CD4-positive, alpha-beta memory T cell (primary cell): ENCODE measurements around the gene MPZL2. TPM values are rescaled to one million over a fixed set of nuclear protein-coding genes. Genes with fewer than 3 reads are reported as not detected.
A peak's percentile ranks its signal among the peaks of the same experiment; 100 is the strongest.

Source experiments
- CTCF ChIA-PET: fragments of 350-600 bp; sonication (Branson Sonifier 250); formaldehyde crosslinking; loops from one replicate; lab custom pipeline; 2021; ENCODE audit warnings: inconsistent platforms; ENCODE audit not compliant: partially characterized antibody; lab: Charles Lee
- POLR2A ChIA-PET: fragments of 350-600 bp; sonication (Branson Sonifier 250); formaldehyde crosslinking; loops from one replicate; lab custom pipeline; 2021; ENCODE audit not compliant: partially characterized antibody; lab: Charles Lee
- DNase-seq, 5 donors: peaks; one replicate each; pipeline versions ENCODE4 v3.0.0 to v3.0.0-alpha.2; 2020 to 2022; ENCODE audit warnings: mixed read lengths in 1 of 5
- H3K27ac ChIP-seq: one replicate; pipeline ENCODE4 v1.7.0; 2013; ENCODE audit warnings: low read depth, low read length
- H3K27me3 ChIP-seq: 2 replicates; pipeline ENCODE4 v1.7.0; 2013; ENCODE audit warnings: mild to moderate bottlenecking, low read length, moderate library complexity; ENCODE audit not compliant: insufficient read depth
- H3K36me3 ChIP-seq: 2 replicates; pipeline ENCODE4 v1.7.0; 2013; ENCODE audit warnings: mild to moderate bottlenecking, low read length, moderate library complexity; ENCODE audit not compliant: insufficient read depth
- H3K4me1 ChIP-seq: 2 replicates; pipeline ENCODE4 v1.7.0; 2013; ENCODE audit warnings: mild to moderate bottlenecking, low read length, moderate library complexity; ENCODE audit not compliant: insufficient read depth
- H3K4me3 ChIP-seq, 2 donors: one replicate each; pipeline ENCODE4 v1.7.0; 2013; ENCODE audit warnings: low read length in 2 of 2, mild to moderate bottlenecking in 1 of 2
- H3K9me3 ChIP-seq, 2 donors: one replicate each; pipeline ENCODE4 v1.7.0; 2013; ENCODE audit warnings: low read length in 2 of 2, control low read depth in 1 of 2; ENCODE audit not compliant: control insufficient read depth in 1 of 2
- H3K27ac Mint-ChIP-seq, 7 donors: one replicate each; pipeline ENCODE4 v1.8.0; 2020 to 2021; ENCODE audit warnings: mixed read lengths in 7 of 7, mild to moderate bottlenecking in 6 of 7, inconsistent platforms in 3 of 7, moderate library complexity in 3 of 7
- H3K27me3 Mint-ChIP-seq, 2 donors: one replicate each; pipeline ENCODE4 v1.8.0; 2020 to 2021; ENCODE audit warnings: mixed read lengths in 2 of 2
- H3K36me3 Mint-ChIP-seq, 2 donors: one replicate each; pipeline ENCODE4 v1.8.0; 2020 to 2021; ENCODE audit warnings: mixed read lengths in 2 of 2, inconsistent platforms in 1 of 2, mild to moderate bottlenecking in 1 of 2
- H3K4me1 Mint-ChIP-seq, 4 donors: one replicate each; pipeline ENCODE4 v1.8.0; 2020 to 2021; ENCODE audit warnings: mixed read lengths in 4 of 4, mild to moderate bottlenecking in 1 of 4
- H3K4me3 Mint-ChIP-seq, 8 donors: one replicate each; pipeline ENCODE4 v1.8.0; 2020 to 2021; ENCODE audit warnings: mixed read lengths in 8 of 8, mild to moderate bottlenecking in 7 of 8, moderate library complexity in 6 of 8, inconsistent platforms in 3 of 8
- H3K9me3 Mint-ChIP-seq, 8 donors: one replicate each; pipeline ENCODE4 v1.8.0; 2020 to 2021; ENCODE audit warnings: mixed read lengths in 8 of 8, mild to moderate bottlenecking in 5 of 8, inconsistent platforms in 3 of 8, moderate library complexity in 1 of 8
- intact Hi-C: fragments of 100-400 bp; cut with micrococcal nuclease; formaldehyde crosslinking; loops from one replicate; pipeline ENCODE4 v1.15.1; 2023
- polyA plus RNA-seq, 2 donors: library from polyadenylated mRNA; unstranded; fragments of 300-500 nt; fragmentation: Illumina TruSeq; gene quantifications; one replicate each; pipeline ENCODE4 v1.2.3, GENCODE V29; 2021
- total RNA-seq, 2 experiments: library from RNA; stranded (reverse); gene quantifications; one replicate each; pipeline ENCODE4 v1.2.3, GENCODE V29; 2021

MPZL2 gene
- total RNA-seq (1 to 10 TPM; 2.9 to 3.7 TPM), polyA plus RNA-seq (1 to 10 TPM in 1 of 2 donors, under 1 TPM in 1; 0.64 to 4.2 TPM)

GRCh38 chr11:118263695-118264568 lies at the start of gene MPZL2:
Gene MPZL2, minus strand, starts transcription at chr11:118264297. Its CDS starts 144 bp downstream, at chr11:118264153.
- Histone ChIP-seq H3K27me3 (no peaks in the 10 kb centered on the region), H3K27ac (no peak within 1 kb of the TSS), H3K9me3 (no peaks in the 10 kb centered on the region), H3K4me3 (peak within 1 kb of the TSS in 1 of 2 donors; percentile 13), H3K4me1 (peaks cover 29% of the 10 kb centered on the region), H3K36me3 (no peaks in the 10 kb centered on the region)
- Mint-ChIP-seq H3K4me3 (peak within 1 kb of the TSS; percentile 61 to 89 (median 84)), H3K9me3 (no peaks in the 10 kb centered on the region), H3K4me1 (peaks cover 11 to 44% (median 23%) of the 10 kb centered on the region in 4 donors), H3K36me3 (no peaks in the 10 kb centered on the region), H3K27me3 (peaks cover 0 to 1% of the 10 kb centered on the region in 2 donors), H3K27ac (peak within 1 kb of the TSS in 6 of 7 donors; percentile 39 to 89 (median 74))
- ChIA-PET POLR2A (interaction anchor here (0.8 to 2.6 kb wide), 6 partner anchors 12 to 61 kb away, joined by 3 to 8 read pairs (median 6); partner anchors contain the start of genes JAML and MPZL3), CTCF (interaction anchor here (1.0 to 7.3 kb wide), 8 partner anchors 16 to 92 kb away, joined by 3 to 71 read pairs (median 4); partner anchors contain the start of gene JAML)
- peak in 1 of 5 donors; percentile 48 for DNase-seq
- intact Hi-C loops: no loop called here

- no peaks in the 10 kb centered on the region for H3K27me3 ChIP-seq
- H3K36me3 Mint-ChIP-seq: peaks cover 62 to 82% of the 10 kb centered on the region in 2 donors
- intact Hi-C loops: no loop called here
- peaks cover 58 to 95% (median 82%) of the 10 kb centered on the region in 4 donors for H3K4me1 Mint-ChIP-seq
- peaks cover 0 to 3% (median 0%) of the 10 kb centered on the region in 8 donors for H3K9me3 Mint-ChIP-seq
- no peaks in the 10 kb centered on the region for H3K9me3 ChIP-seq
- H3K4me1 ChIP-seq: peaks cover 96% of the 10 kb centered on the region
- no peak overlapping the region for H3K4me3 ChIP-seq
- peak overlapping the region in 6 of 7 donors; percentile 36 to 98 (median 92) for H3K27ac Mint-ChIP-seq
- no peaks in the 10 kb centered on the region for H3K27me3 Mint-ChIP-seq
- ChIA-PET POLR2A (interaction anchor here (0.6 kb wide), 1 partner anchor 557 kb away, joined by 3 read pairs; no protein-coding TSS in a partner anchor), CTCF (interaction anchor here (6.9 kb wide), 1 partner anchor 17 kb away, joined by 43 read pairs; no protein-coding TSS in a partner anchor)
- H3K27ac ChIP-seq: peak overlapping the region; percentile 30
- peaks cover 46% of the 10 kb centered on the region for H3K36me3 ChIP-seq
- H3K4me3 Mint-ChIP-seq: no peak overlapping the region
- DNase-seq: no peak
Measured at GRCh38 chr11:118313242-118313641, 49.1 kb upstream of the MPZL2 start.

GRCh38 chr11:118312328-118312727 lies 48.2 kb upstream of the MPZL2 start:
- peaks cover 69 to 89% of the 10 kb centered on the region in 2 donors for H3K36me3 Mint-ChIP-seq
- peak overlapping the region; percentile 77 to 98 (median 90) for H3K27ac Mint-ChIP-seq
- H3K27me3 Mint-ChIP-seq: no peaks in the 10 kb centered on the region
- H3K27me3 ChIP-seq: no peaks in the 10 kb centered on the region
- peaks cover 57 to 96% (median 84%) of the 10 kb centered on the region in 4 donors for H3K4me1 Mint-ChIP-seq
- peaks cover 0 to 3% (median 0%) of the 10 kb centered on the region in 8 donors for H3K9me3 Mint-ChIP-seq
- peak overlapping the region; percentile 35 for H3K27ac ChIP-seq
- H3K9me3 ChIP-seq: no peaks in the 10 kb centered on the region
- no peak overlapping the region for H3K4me3 ChIP-seq
- peaks cover 49% of the 10 kb centered on the region for H3K36me3 ChIP-seq
- H3K4me1 ChIP-seq: peaks cover 96% of the 10 kb centered on the region
- intact Hi-C loops: no loop called here
- H3K4me3 Mint-ChIP-seq: peak overlapping the region in 6 of 8 donors; percentile 6 to 74 (median 42)
- DNase-seq: peak in 1 of 5 donors; percentile 24
- ChIA-PET CTCF (interaction anchor here (0.9 to 6.9 kb wide), 4 partner anchors 9 to 114 kb away, joined by 3 to 43 read pairs (median 6); no protein-coding TSS in a partner anchor), POLR2A (interaction anchor here (1.1 to 2.0 kb wide), 2 partner anchors 108 to 114 kb away, joined by 3 to 7 read pairs; no protein-coding TSS in a partner anchor)

GRCh38 chr11:118311518-118311917 lies 47.4 kb upstream of the MPZL2 start:
- POLR2A ChIA-PET: interaction anchor here (0.9 to 2.0 kb wide), 7 partner anchors 10 to 572 kb away, joined by 3 to 7 read pairs (median 4); partner anchors contain the start of genes CXCR5, JAML and UBE4A
- peaks cover 49% of the 10 kb centered on the region for H3K36me3 ChIP-seq
- peaks cover 59 to 96% (median 85%) of the 10 kb centered on the region in 4 donors for H3K4me1 Mint-ChIP-seq
- intact Hi-C loops: no loop called here
- H3K4me3 Mint-ChIP-seq: peak overlapping the region in 3 of 8 donors; percentile 46 to 74 (median 63)
- H3K27ac ChIP-seq: peak overlapping the region; percentile 35
- H3K4me1 ChIP-seq: peaks cover 97% of the 10 kb centered on the region
- DNase-seq: peak in 1 of 5 donors; percentile 24
- H3K4me3 ChIP-seq: no peak overlapping the region
- CTCF ChIA-PET: interaction anchor here (0.7 to 6.9 kb wide), 6 partner anchors 10 to 113 kb away, joined by 3 to 43 read pairs (median 4); no protein-coding TSS in a partner anchor
- H3K27ac Mint-ChIP-seq: peak overlapping the region; percentile 83 to 98 (median 90)
- H3K27me3 Mint-ChIP-seq: no peaks in the 10 kb centered on the region
- H3K36me3 Mint-ChIP-seq: peaks cover 75 to 91% of the 10 kb centered on the region in 2 donors
- no peaks in the 10 kb centered on the region for H3K9me3 ChIP-seq
- no peaks in the 10 kb centered on the region for H3K27me3 ChIP-seq
- H3K9me3 Mint-ChIP-seq: peaks cover 0 to 3% (median 0%) of the 10 kb centered on the region in 8 donors

- no peak overlapping the region for H3K4me3 ChIP-seq
- peak overlapping the region; percentile 41 for H3K27ac ChIP-seq
- intact Hi-C loops: no loop called here
Measured at GRCh38 chr11:118310781-118311485, 46.8 kb upstream of the MPZL2 start.

GRCh38 chr11:118310271-118310670 lies 46.2 kb upstream of the MPZL2 start:
- Mint-ChIP-seq H3K4me3 (peak overlapping the region in 6 of 8 donors; percentile 31 to 75 (median 43)), H3K4me1 (peaks cover 53 to 93% (median 79%) of the 10 kb centered on the region in 4 donors), H3K27ac (peak overlapping the region; percentile 19 to 98 (median 89)), H3K9me3 (peaks cover 0 to 3% (median 0%) of the 10 kb centered on the region in 8 donors), H3K27me3 (no peaks in the 10 kb centered on the region), H3K36me3 (peaks cover 77 to 88% of the 10 kb centered on the region in 2 donors)
- no peaks in the 10 kb centered on the region for H3K27me3 ChIP-seq
- peaks cover 86% of the 10 kb centered on the region for H3K4me1 ChIP-seq
- ChIA-PET POLR2A (interaction anchor here (1.2 to 2.0 kb wide), 3 partner anchors 15 to 112 kb away, joined by 4 to 7 read pairs (median 5); partner anchors contain the start of gene UBE4A), CTCF (interaction anchor here (0.8 to 6.9 kb wide), 3 partner anchors 9 to 112 kb away, joined by 3 to 43 read pairs (median 8); no protein-coding TSS in a partner anchor)
- H3K27ac ChIP-seq: no peak overlapping the region
- DNase-seq: no peak
- intact Hi-C loops: no loop called here
- H3K9me3 ChIP-seq: no peaks in the 10 kb centered on the region
- H3K4me3 ChIP-seq: no peak overlapping the region
- H3K36me3 ChIP-seq: peaks cover 49% of the 10 kb centered on the region

More at GRCh38 chr11:118310781-118311485, 46.8 kb upstream of the MPZL2 start:
- Histone ChIP-seq H3K4me1 (peaks cover 93% of the 10 kb centered on the region), H3K27me3 (no peaks in the 10 kb centered on the region), H3K36me3 (peaks cover 49% of the 10 kb centered on the region), H3K9me3 (no peaks in the 10 kb centered on the region)
- peak overlapping the region; percentile 64 to 98 (median 90) for H3K27ac Mint-ChIP-seq
- H3K27me3 Mint-ChIP-seq: no peaks in the 10 kb centered on the region
- H3K9me3 Mint-ChIP-seq: peaks cover 0 to 3% (median 0%) of the 10 kb centered on the region in 8 donors
- H3K36me3 Mint-ChIP-seq: peaks cover 78 to 89% of the 10 kb centered on the region in 2 donors
- H3K4me1 Mint-ChIP-seq: peaks cover 56 to 95% (median 82%) of the 10 kb centered on the region in 4 donors
- DNase-seq: no peak
- ChIA-PET CTCF (interaction anchor here (0.7 to 6.9 kb wide), 6 partner anchors 9 to 112 kb away, joined by 3 to 43 read pairs (median 4); no protein-coding TSS in a partner anchor), POLR2A (interaction anchor here (0.9 to 2.0 kb wide), 7 partner anchors 10 to 573 kb away, joined by 3 to 7 read pairs (median 4); partner anchors contain the start of genes CXCR5, JAML and UBE4A)
- H3K4me3 Mint-ChIP-seq: peak overlapping the region in 5 of 8 donors; percentile 20 to 74 (median 53)
